GM18517 (cell line): ENCODE measurements around the gene KCNG2.

Source experiments
- ATAC-seq: cut with Tn5 transposase; IDR thresholded peaks from one replicate; pipeline ENCODE4 v1.9.1; 2021; ENCODE audit warnings: mild to moderate bottlenecking, moderate library complexity; ENCODE audit not compliant: unreplicated experiment

KCNG2 gene

GRCh38 chr18:79766308-79766707 lies 31.4 kb upstream of the KCNG2 start:
- no peak for ATAC-seq

- no peak for ATAC-seq
Observed at GRCh38 chr18:79768745-79769144, 29.0 kb upstream of the KCNG2 start.

- ATAC-seq = no peak
Observed at GRCh38 chr18:79769698-79770500, 27.8 kb upstream of the KCNG2 start.

GRCh38 chr18:79770501-79770815 lies 27.3 kb upstream of the KCNG2 start:
- no peak for ATAC-seq

GRCh38 chr18:79770826-79771225 lies 26.9 kb upstream of the KCNG2 start:
- no peak for ATAC-seq

- no peak for ATAC-seq
Observed at GRCh38 chr18:79771446-79772107, 26.2 kb upstream of the KCNG2 start.

GRCh38 chr18:79772108-79772864 lies 25.5 kb upstream of the KCNG2 start:
- ATAC-seq = no peak

GRCh38 chr18:79772865-79773696 lies 24.7 kb upstream of the KCNG2 start:
- ATAC-seq = no peak

GRCh38 chr18:79774111-79774510 lies 23.6 kb upstream of the KCNG2 start:
- ATAC-seq = no peak

- ATAC-seq = no peak
Observed at GRCh38 chr18:79775441-79776221, 22.1 kb upstream of the KCNG2 start.

GRCh38 chr18:79776674-79777073 lies 21.1 kb upstream of the KCNG2 start:
- ATAC-seq = no peak

GRCh38 chr18:79778291-79778791 lies 19.4 kb upstream of the KCNG2 start:
- no peak for ATAC-seq

GRCh38 chr18:79779021-79779699 lies 18.6 kb upstream of the KCNG2 start:
- no peak for ATAC-seq

GRCh38 chr18:79779700-79780190 lies 18.0 kb upstream of the KCNG2 start:
- no peak for ATAC-seq

GRCh38 chr18:79780547-79780946 lies 17.2 kb upstream of the KCNG2 start:
- ATAC-seq = no peak

GRCh38 chr18:79781331-79781941 lies 16.3 kb upstream of the KCNG2 start:
- ATAC-seq = no peak

GRCh38 chr18:79782566-79783308 lies 15.0 kb upstream of the KCNG2 start:
- ATAC-seq = no peak
